ENCODE data around the gene FAM187B. TPM values are rescaled to one million over a fixed set of nuclear protein-coding genes. Genes with fewer than 3 reads are reported as not detected.

FAM187B gene
- total RNA-seq, 1 experiment from 2014 or later: not detected

- no peaks in the 10 kb centered on the region for H3K36me3 ChIP-seq (ENCODE audit: control insufficient read depth in 1 of 2, insufficient read depth in 2 of 2, low read length in 2 of 2)
- H3K27me3 ChIP-seq (ENCODE audit: insufficient read depth, low read length): no peaks in the 10 kb centered on the region
- no peaks in the 10 kb centered on the region for H3K9me3 ChIP-seq (ENCODE audit: control insufficient read depth in 1 of 2, insufficient read depth in 1 of 2, low read depth in 1 of 2, low read length in 2 of 2)
- CTCF ChIA-PET: no interaction called here
- H3K27ac ChIP-seq (ENCODE audit: low read depth, low read length): no peak overlapping the region
- intact Hi-C loops (cut with micrococcal nuclease): no loop called here
- no peak for TF ChIP-seq REST (IDR thresholded peaks at IDR 0.05; ENCODE audit: low read depth)
- no peak for TF ChIP-seq ATF3 (IDR thresholded peaks at IDR 0.05)
- TF ChIP-seq SRF (IDR thresholded peaks at IDR 0.05; ENCODE audit: low read depth): no peak
- no peak for TF ChIP-seq ZFX (IDR thresholded peaks at IDR 0.05)
- no peak for TF ChIP-seq TCF7L2 (IDR thresholded peaks at IDR 0.05; ENCODE audit: borderline replicate concordance, extremely low read depth, insufficient read depth, insufficient read length)
- no peak for TF ChIP-seq ZBTB33 (IDR thresholded peaks at IDR 0.05; ENCODE audit: extremely low read depth, insufficient replicate concordance, low read length)
- no peak for TF ChIP-seq ZNF274 (IDR thresholded peaks at IDR 0.05; ENCODE audit: low read depth, low read length)
- TF ChIP-seq ELF1 (IDR thresholded peaks at IDR 0.05; ENCODE audit: borderline replicate concordance, low read depth): no peak
- TF ChIP-seq POLR2A (IDR thresholded peaks at IDR 0.05; ENCODE audit: borderline replicate concordance, extremely low read depth, insufficient read depth, insufficient read length): no peak
- no peak for TF ChIP-seq CEBPB (IDR thresholded peaks at IDR 0.05; ENCODE audit: low read depth)
- TF ChIP-seq RAD21 (IDR thresholded peaks at IDR 0.05; ENCODE audit: low read depth): no peak
- TF ChIP-seq POLR2AphosphoS5 (IDR thresholded peaks at IDR 0.05; ENCODE audit: low read depth, low read length): no peak
- no peak for TF ChIP-seq EZH2phosphoT487 (IDR thresholded peaks at IDR 0.05; ENCODE audit: borderline replicate concordance)
- no peak for TF ChIP-seq YY1 (IDR thresholded peaks at IDR 0.05; ENCODE audit: extremely low read depth, insufficient replicate concordance, low read depth, low read length)
- TF ChIP-seq SP1 (IDR thresholded peaks at IDR 0.05; ENCODE audit: low read depth): no peak
- TF ChIP-seq JUND (IDR thresholded peaks at IDR 0.05): no peak
- TF ChIP-seq CTCF (IDR thresholded peaks at IDR 0.05 in 2 of 3, conservative IDR thresholded peaks at IDR 0.05 in 1 of 3; ENCODE audit: borderline replicate concordance in 1 of 3, insufficient read depth in 1 of 3, low read depth in 2 of 3, low read length in 2 of 3): no peak
- TF ChIP-seq MAX (IDR thresholded peaks at IDR 0.05): no peak
- no peak for TF ChIP-seq SIN3A (IDR thresholded peaks at IDR 0.05; ENCODE audit: low read depth)
- TF ChIP-seq EZH2 (IDR thresholded peaks at IDR 0.05): no peak
- H3K9me2 ChIP-seq (ENCODE audit: insufficient read depth): no peaks in the 10 kb centered on the region
- H3K4me1 ChIP-seq (ENCODE audit: control insufficient read depth in 1 of 2, insufficient read depth in 2 of 2, low read length in 2 of 2): peaks cover 5 to 24% of the 10 kb centered on the region in 2 experiments; a peak in 2 of 4 replicates
- no peaks in the 10 kb centered on the region for H3K79me2 ChIP-seq (ENCODE audit: insufficient read depth, low read length)
- H3K4me2 ChIP-seq (ENCODE audit: low read length): no peak overlapping the region
- no peak overlapping the region for H3K9ac ChIP-seq (ENCODE audit: low read length)
- POLR2A ChIA-PET: no interaction called here
- BruUV-seq (replicated peaks): no TSS peak
- RAD21 ChIA-PET (ENCODE audit: low non-redundant PET in 1 of 2, low total read pairs in 2 of 2, uncharacterized antibody in 2 of 2, unreplicated experiment in 2 of 2): no interaction called here
- ATAC-seq (no peak), DNase-seq (ENCODE audit: low read depth, low spot score) (no peak)
- no peak overlapping the region for H3K4me3 ChIP-seq (replicated peaks in 1 of 2; ENCODE audit: low read depth in 1 of 2, low read length in 2 of 2)
- no peaks in the 10 kb centered on the region for H4K20me1 ChIP-seq (ENCODE audit: insufficient read depth)
- no peak overlapping the region for H2AFZ ChIP-seq (ENCODE audit: low read depth, low read length, poor library complexity, severe bottlenecking)
Measured at GRCh38 chr19:35179830-35180229, 48.7 kb downstream of the FAM187B start.

Data from HCT116 (cell line).